ENCODE data around the gene PKNOX2.

The PKNOX2 gene

GRCh38 chr11:125190566-125190965, 26.0 kb downstream of the PKNOX2 start:
- no peaks in the 10 kb centered on the region for H3K36me3 ChIP-seq (ENCODE audit: insufficient read depth)
- no peaks in the 10 kb centered on the region for H3K4me1 ChIP-seq (ENCODE audit: low read depth, poor library complexity, severe bottlenecking)
- no peak overlapping the region for H3K27ac ChIP-seq
- no peak overlapping the region for H3K4me2 ChIP-seq
- no peak overlapping the region for H2AFZ ChIP-seq (ENCODE audit: low read depth)
- no peak for TF ChIP-seq CTCF (conservative IDR thresholded peaks at IDR 0.05; ENCODE audit: low read depth, low read length)
- H3K9ac ChIP-seq, result no peak overlapping the region
- no peaks in the 10 kb centered on the region for H3K79me2 ChIP-seq (ENCODE audit: insufficient read depth, low read depth)
- H3K27me3 ChIP-seq (ENCODE audit: insufficient read depth, low read depth), result no peaks in the 10 kb centered on the region
- no peaks in the 10 kb centered on the region for H4K20me1 ChIP-seq (ENCODE audit: insufficient read depth)
- no peak overlapping the region for H3K4me3 ChIP-seq (IDR thresholded peaks at IDR 0.05; ENCODE audit: insufficient read depth, low read depth, low read length)

GRCh38 chr11:125192183-125192582, 27.6 kb downstream of the PKNOX2 start:
- Histone ChIP-seq H3K9ac (no peak overlapping the region), H3K27me3 (ENCODE audit: insufficient read depth, low read depth) (no peaks in the 10 kb centered on the region), H4K20me1 (ENCODE audit: insufficient read depth) (no peaks in the 10 kb centered on the region), H3K4me3 (IDR thresholded peaks at IDR 0.05; ENCODE audit: insufficient read depth, low read depth, low read length) (no peak overlapping the region), H2AFZ (ENCODE audit: low read depth) (no peak overlapping the region), H3K79me2 (ENCODE audit: insufficient read depth, low read depth) (no peaks in the 10 kb centered on the region), H3K27ac (no peak overlapping the region), H3K4me1 (ENCODE audit: low read depth, poor library complexity, severe bottlenecking) (no peaks in the 10 kb centered on the region), H3K4me2 (no peak overlapping the region), H3K36me3 (ENCODE audit: insufficient read depth) (no peaks in the 10 kb centered on the region)
- TF ChIP-seq CTCF (conservative IDR thresholded peaks at IDR 0.05; ENCODE audit: low read depth, low read length), result no peak

- no peak for TF ChIP-seq CTCF (conservative IDR thresholded peaks at IDR 0.05; ENCODE audit: low read depth, low read length)
- no peak overlapping the region for H3K4me3 ChIP-seq (IDR thresholded peaks at IDR 0.05; ENCODE audit: insufficient read depth, low read depth, low read length)
- H2AFZ ChIP-seq (ENCODE audit: low read depth), result no peak overlapping the region
- H3K79me2 ChIP-seq (ENCODE audit: insufficient read depth, low read depth), result no peaks in the 10 kb centered on the region
- H3K27me3 ChIP-seq (ENCODE audit: insufficient read depth, low read depth), result no peaks in the 10 kb centered on the region
- no peaks in the 10 kb centered on the region for H3K36me3 ChIP-seq (ENCODE audit: insufficient read depth)
- no peak overlapping the region for H3K9ac ChIP-seq
- H3K27ac ChIP-seq, result no peak overlapping the region
- H4K20me1 ChIP-seq (ENCODE audit: insufficient read depth), result no peaks in the 10 kb centered on the region
- no peaks in the 10 kb centered on the region for H3K4me1 ChIP-seq (ENCODE audit: low read depth, poor library complexity, severe bottlenecking)
- no peak overlapping the region for H3K4me2 ChIP-seq
Observed at GRCh38 chr11:125192717-125193415, 28.3 kb downstream of the PKNOX2 start.

GRCh38 chr11:125193416-125193726, 28.8 kb downstream of the PKNOX2 start:
- no peak overlapping the region for H3K4me2 ChIP-seq
- no peaks in the 10 kb centered on the region for H3K79me2 ChIP-seq (ENCODE audit: insufficient read depth, low read depth)
- H3K27ac ChIP-seq, result no peak overlapping the region
- H2AFZ ChIP-seq (ENCODE audit: low read depth), result no peak overlapping the region
- no peaks in the 10 kb centered on the region for H3K36me3 ChIP-seq (ENCODE audit: insufficient read depth)
- H3K9ac ChIP-seq, result no peak overlapping the region
- H4K20me1 ChIP-seq (ENCODE audit: insufficient read depth), result no peaks in the 10 kb centered on the region
- H3K27me3 ChIP-seq (ENCODE audit: insufficient read depth, low read depth), result no peaks in the 10 kb centered on the region
- TF ChIP-seq CTCF (conservative IDR thresholded peaks at IDR 0.05; ENCODE audit: low read depth, low read length), result no peak
- no peaks in the 10 kb centered on the region for H3K4me1 ChIP-seq (ENCODE audit: low read depth, poor library complexity, severe bottlenecking)
- H3K4me3 ChIP-seq (IDR thresholded peaks at IDR 0.05; ENCODE audit: insufficient read depth, low read depth, low read length), result no peak overlapping the region
